HepG2 (cell line): ENCODE results near the gene CXCL17. TPM values are rescaled to one million over a fixed set of nuclear protein-coding genes. Genes with fewer than 3 reads are reported as not detected.

Source experiments
- ATAC-seq: fragments of 200-7000 bp; cut with Tn5 transposase; 3 replicates; pipeline ENCODE4 v1.9.1; 2020; ENCODE audit warnings: mild to moderate bottlenecking, moderate library complexity
- BruUV-seq: library from RNA; stranded (reverse); fragments of 400-500 nt; replicated peaks from 2 replicates; lab custom pipeline; 2021; lab: Mats Ljungman, UMichigan
- CTCF ChIA-PET: fragments of 300-600 bp; formaldehyde crosslinking; extraction: SDS; loops from one replicate; lab custom pipeline; 2021; ENCODE audit warnings: low total read pairs, inconsistent platforms, low intra/inter-chr PET ratio; lab: Yijun Ruan, JAX
- POLR2A ChIA-PET: fragments of 350-600 bp; sonication (Branson Sonifier 250); formaldehyde crosslinking; loops from one replicate; lab custom pipeline; 2020; ENCODE audit warnings: antibody characterized with exemption, inconsistent platforms; lab: Yijun Ruan, JAX
- DNase-seq: peaks from one replicate; pipeline ENCODE4 v3.0.0-alpha.2; 2015; ENCODE audit warnings: low spot score
- FAIRE-seq: peaks from 3 replicates; lab custom pipeline; 2011; peaks lifted over from hg19 to GRCh38; lab: Jason Lieb, UNC
- H2AFZ ChIP-seq: one replicate; pipeline ENCODE4 v1.6.1; 2011; ENCODE audit warnings: low read length, inconsistent platforms
- H3K27ac ChIP-seq: fragments of 300-600 bp; 3 replicates; pipeline ENCODE4 v1.8.0; 2011; ENCODE audit warnings: mixed run types, mild to moderate bottlenecking, mixed read lengths, low read length, inconsistent platforms; ENCODE audit not compliant: insufficient read depth; ENCODE audit errors: extremely low read length
- H3K27me3 ChIP-seq, 2 experiments: fragments of 200-600 bp in 1 of 2; 2 replicates in 1 of 2; 3 replicates in 1 of 2; pipeline versions ENCODE4 v1.6.0 to v1.8.0; 2011; ENCODE audit warnings: low read length in 2 of 2, mild to moderate bottlenecking in 2 of 2, moderate library complexity in 2 of 2, inconsistent platforms in 1 of 2; ENCODE audit not compliant: insufficient read depth in 2 of 2, control insufficient read depth in 1 of 2
- H3K36me3 ChIP-seq, 2 experiments: fragments of 200-600 bp in 1 of 2; replicated peaks in 1 of 2; 2 replicates in 1 of 2; 3 replicates in 1 of 2; pipeline versions ENCODE4 v1.5.1 to v1.8.0; 2011; ENCODE audit warnings: low read length in 2 of 2, inconsistent platforms in 1 of 2; ENCODE audit not compliant: insufficient read depth in 2 of 2, control insufficient read depth in 1 of 2
- H3K4me1 ChIP-seq: 2 replicates; pipeline ENCODE4 v1.5.1; 2012; ENCODE audit warnings: low read length, inconsistent platforms; ENCODE audit not compliant: insufficient read depth
- H3K4me2 ChIP-seq: 2 replicates; pipeline ENCODE4 v1.6.0; 2011; ENCODE audit warnings: low read depth, low read length, inconsistent platforms
- H3K4me3 ChIP-seq, 3 experiments: fragments of 200-600 bp in 1 of 3; sonication (generic), shearing (Covaris generic) in 1 of 3; replicated peaks in 1 of 3; 2 replicates each; pipeline ENCODE4 v1.5.1; 2011 to 2016; ENCODE audit warnings: low read length in 3 of 3, inconsistent platforms in 2 of 3, low read depth in 2 of 3, mild to moderate bottlenecking in 2 of 3, control low read depth in 1 of 3, mixed read lengths in 1 of 3; ENCODE audit not compliant: insufficient read depth in 1 of 3
- H3K79me2 ChIP-seq: one replicate; pipeline ENCODE4 v1.6.1; 2011; ENCODE audit warnings: low read length, inconsistent platforms; ENCODE audit not compliant: insufficient read depth
- H3K9ac ChIP-seq: 2 replicates; pipeline ENCODE4 v1.6.0; 2011; ENCODE audit warnings: mild to moderate bottlenecking, low read depth, low read length, inconsistent platforms; ENCODE audit not compliant: insufficient read depth
- H3K9me3 ChIP-seq: 2 replicates; pipeline ENCODE4 v1.5.1; 2012; ENCODE audit warnings: mild to moderate bottlenecking, low read length
- H4K20me1 ChIP-seq: 2 replicates; pipeline ENCODE4 v1.6.0; 2011; ENCODE audit warnings: inconsistent platforms, mild to moderate bottlenecking, low read length, moderate library complexity; ENCODE audit not compliant: insufficient read depth
- ATF2 ChIP-seq: sonication (generic); formaldehyde crosslinking; IDR thresholded peaks from 2 replicates; pipeline ENCODE4 v1.4.0; 2020; ENCODE audit warnings: missing genetic modification reagents
- SP5 ChIP-seq: IDR thresholded peaks from 2 replicates; pipeline ENCODE4 v1.6.1; 2016; ENCODE audit warnings: low read depth, borderline replicate concordance
- ZNF121 ChIP-seq: sonication (generic); formaldehyde crosslinking; IDR thresholded peaks from 2 replicates; pipeline ENCODE4 v1.5.0; 2020; ENCODE audit warnings: mild to moderate bottlenecking, missing genetic modification reagents
- ZNF549 ChIP-seq: sonication (generic); formaldehyde crosslinking; IDR thresholded peaks from 2 replicates; pipeline ENCODE4 v1.5.0; 2020; ENCODE audit warnings: missing genetic modification reagents
- ZNF629 ChIP-seq: sonication (generic); formaldehyde crosslinking; conservative IDR thresholded peaks from 2 replicates; pipeline ENCODE4 v1.5.0; 2020; ENCODE audit warnings: missing genetic modification reagents
- ZNF775 ChIP-seq: sonication (generic); formaldehyde crosslinking; IDR thresholded peaks from 2 replicates; pipeline ENCODE4 v1.4.0; 2020; ENCODE audit warnings: missing genetic modification reagents, mild to moderate bottlenecking, moderate library complexity, borderline replicate concordance
- WGBS: methylation state at CpG from one replicate; pipeline ENCODE4 v1.1.6; 2017; ENCODE audit warnings: low lambda C conversion rate; 5-methylcytosine and 5-hydroxymethylcytosine counted together
- in situ Hi-C: cut with HindIII; loops from 2 replicates; pipeline ENCODE4 v1.10.0; 2017; ENCODE audit warnings: low pct_unique_long_range_greater_than_20kb; ENCODE audit not compliant: extremely low pct_ligation_motif_present
- intact Hi-C: fragments of 100-400 bp; cut with micrococcal nuclease; formaldehyde crosslinking; loops from one replicate; pipeline ENCODE4 v1.10.0; 2022; ENCODE audit not compliant: unreplicated experiment
- polyA plus RNA-seq, 8 experiments: library from polyadenylated mRNA; depleted of rRNA in 3 of 8; stranded (reverse) in 7 of 8; unstranded in 1 of 8; fragments of >200 nt; fragmentation: Illumina TruSeq in 4 of 8; extraction: Trizol in 4 of 8; gene quantifications; 2 replicates each; pipeline versions ENCODE4 v1.2.1 to v1.2.3, GENCODE V29; 2011 to 2016; ENCODE audit warnings: low read depth in 4 of 8, missing spikeins in 1 of 8, mixed read lengths in 1 of 8; ENCODE audit not compliant: insufficient read depth in 1 of 8
- total RNA-seq, 5 experiments: library from RNA; depleted of rRNA; stranded (reverse); fragments of >200 nt; fragmentation: Illumina TruSeq; extraction: Trizol; gene quantifications; 2 replicates each; pipeline ENCODE4 v1.2.3, GENCODE V29; 2016; ENCODE audit warnings: low read depth in 1 of 5
- TF ChIP-seq, protein P1 (sequence below): sonication (generic); formaldehyde crosslinking; IDR thresholded peaks from 2 replicates; pipeline ENCODE4 v1.9.0; 2022; ENCODE audit warnings: low read depth, missing genetic modification reagents

The CXCL17 gene
- total and polyA plus RNA-seq, 2 of the 13 experiments (the other 11 are each of a cell fraction or from before 2014, with no cell fraction given): 0.12 TPM; not detected in 1

GRCh38 chr19:42422901-42423461 is 19.8 kb downstream of the CXCL17 start (continued):
- TF ChIP-seq, protein P1, sequence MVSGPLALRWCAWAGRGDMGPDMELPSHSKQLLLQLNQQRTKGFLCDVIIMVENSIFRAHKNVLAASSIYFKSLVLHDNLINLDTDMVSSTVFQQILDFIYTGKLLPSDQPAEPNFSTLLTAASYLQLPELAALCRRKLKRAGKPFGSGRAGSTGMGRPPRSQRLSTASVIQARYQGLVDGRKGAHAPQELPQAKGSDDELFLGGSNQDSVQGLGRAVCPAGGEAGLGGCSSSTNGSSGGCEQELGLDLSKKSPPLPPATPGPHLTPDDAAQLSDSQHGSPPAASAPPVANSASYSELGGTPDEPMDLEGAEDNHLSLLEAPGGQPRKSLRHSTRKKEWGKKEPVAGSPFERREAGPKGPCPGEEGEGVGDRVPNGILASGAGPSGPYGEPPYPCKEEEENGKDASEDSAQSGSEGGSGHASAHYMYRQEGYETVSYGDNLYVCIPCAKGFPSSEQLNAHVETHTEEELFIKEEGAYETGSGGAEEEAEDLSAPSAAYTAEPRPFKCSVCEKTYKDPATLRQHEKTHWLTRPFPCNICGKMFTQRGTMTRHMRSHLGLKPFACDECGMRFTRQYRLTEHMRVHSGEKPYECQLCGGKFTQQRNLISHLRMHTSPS: peak; percentile 22; the same call in 1 of the 2 replicates
- TF ChIP-seq SP5 (CRISPR knock-in tag): no peak
- no peak for TF ChIP-seq ZNF549
- no peak for TF ChIP-seq ZNF775 (CRISPR knock-in tag)
- no peak for TF ChIP-seq ATF2

DNA sequence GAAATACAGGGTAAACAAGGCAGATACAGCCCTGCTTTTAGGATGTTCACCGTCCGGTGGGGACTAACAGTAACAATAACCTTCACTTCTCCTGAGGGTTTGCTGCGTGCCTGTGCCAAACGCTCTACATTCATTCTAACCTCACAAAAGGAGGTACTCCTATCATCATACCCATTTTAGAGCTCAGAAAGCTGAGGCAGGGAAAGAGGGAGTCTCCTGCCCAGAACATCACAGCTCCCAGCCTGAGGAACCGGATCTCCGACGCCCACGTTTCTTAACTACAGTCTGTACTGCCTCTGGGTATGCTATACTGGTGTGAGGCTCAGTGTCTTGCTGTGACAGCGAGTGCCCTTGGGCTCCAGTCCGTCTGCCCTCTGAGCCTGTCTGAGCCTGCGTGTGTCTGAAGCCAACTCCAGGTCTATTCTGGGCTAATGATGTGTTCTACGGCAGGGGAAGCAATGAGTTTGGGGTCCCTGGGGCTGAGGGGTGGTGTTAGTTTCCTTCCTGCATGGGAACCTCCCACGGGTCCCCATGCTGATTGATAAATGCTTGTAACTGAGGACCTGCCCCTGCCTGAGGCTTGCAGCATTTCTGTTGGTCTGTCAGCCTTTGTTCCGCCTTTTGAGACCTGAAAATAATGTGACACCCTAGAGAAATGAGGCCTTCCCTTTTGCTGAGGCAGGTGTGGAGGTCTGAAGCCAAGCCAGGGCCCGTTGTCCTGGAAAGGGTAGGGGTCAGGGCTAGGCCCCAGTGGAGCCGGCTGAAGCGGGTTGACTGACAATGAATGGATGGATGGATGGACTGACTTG is 20.4 kb downstream of the CXCL17 start:
- Histone ChIP-seq H3K27ac (no peak overlapping the region), H3K9me3 (no peaks in the 10 kb centered on the region), H3K79me2 (no peaks in the 10 kb centered on the region)
- POLR2A ChIA-PET: interaction anchor here (0.9 kb wide), 1 partner anchor 11 kb away, joined by 6 read pairs; no protein-coding TSS in a partner anchor
- DNase-seq (no peak), ATAC-seq (no peak)
- in situ Hi-C loops: no loop called here
- BruUV-seq: no TSS peak
- TF ChIP-seq ZNF629 (peak; percentile 82), ZNF121 (CRISPR knock-in tag) (no peak)
- TF ChIP-seq, all 625 proteins: peak for 1
- FAIRE-seq: no peak
- no peak overlapping the region for H3K9ac ChIP-seq
- H3K4me2 ChIP-seq: peak overlapping the region; percentile 45; the same call in 1 of the 2 replicates
- H2AFZ ChIP-seq: no peak overlapping the region
- intact Hi-C loops: no loop called here
- CTCF ChIA-PET: interaction anchor here (3.4 kb wide), 1 partner anchor 12 kb away, joined by 25 read pairs; no protein-coding TSS in a partner anchor
- H3K4me3 ChIP-seq: no peak overlapping the region
- H3K36me3 ChIP-seq: no peaks in the 10 kb centered on the region
- H3K4me1 ChIP-seq: peaks cover 67% of the 10 kb centered on the region
- no peaks in the 10 kb centered on the region for H4K20me1 ChIP-seq
- 28% methylated on average over 13 of the region's 17 CpGs for WGBS
- H3K27me3 ChIP-seq: peaks cover 4 to 36% of the 10 kb centered on the region in 2 experiments
